Measurements from ENCODE around the gene NUP160. TPM values are rescaled to one million over a fixed set of nuclear protein-coding genes. Genes with fewer than 3 reads are reported as not detected.
"Not testable (repeated sequence)": the region's sequence is repeated elsewhere in the genome, so short reads cannot be mapped to it uniquely, and the experiment has no call there.

NUP160 gene
- total RNA-seq, 4 donors from 2014 or later = 26.3 to 39.8 (median 28.6) TPM

- H3K27me3 ChIP-seq = no peaks in the 10 kb centered on the region
- no peaks in the 10 kb centered on the region for H3K36me3 ChIP-seq
- TF ChIP-seq EP300 (IDR thresholded peaks at IDR 0.05) (no peak), CTCF (IDR thresholded peaks at IDR 0.05) (no peak), POLR2A (IDR thresholded peaks at IDR 0.05) (no peak)
- peaks cover 0 to 10% (median 0%) of the 10 kb centered on the region in 4 donors for H3K9me3 ChIP-seq
- H3K4me1 ChIP-seq = peaks cover 0 to 14% (median 3%) of the 10 kb centered on the region in 4 donors
- WGBS, 2 donors = 88 to 91% methylated on average over 10 of the region's 10 CpGs
- H3K4me3 ChIP-seq = no peak overlapping the region
- DNase-seq (ENCODE audit: low spot score in 2 of 2) = no peak
- no peak overlapping the region for H3K27ac ChIP-seq
Observed at GRCh38 chr11:47879259-47880158, 31.4 kb upstream of the NUP160 start.

- 94 to 95% methylated on average over 10 of the region's 10 CpGs for WGBS, 2 donors
- not testable (repeated sequence) for H3K4me1 ChIP-seq; DNase-seq (ENCODE audit: low spot score in 2 of 2); H3K27me3 ChIP-seq; H3K4me3 ChIP-seq; H3K9me3 ChIP-seq; H3K27ac ChIP-seq; H3K36me3 ChIP-seq
Observed at GRCh38 chr11:47875858-47876257, 27.7 kb upstream of the NUP160 start.

- DNase-seq (ENCODE audit: low spot score in 2 of 2) = no peak
- H3K4me1 ChIP-seq = peaks cover 0 to 32% (median 10%) of the 10 kb centered on the region in 4 donors
- H3K4me3 ChIP-seq = no peak overlapping the region
- no peak for TF ChIP-seq EP300 (IDR thresholded peaks at IDR 0.05)
- no peak for TF ChIP-seq POLR2A (IDR thresholded peaks at IDR 0.05)
- TF ChIP-seq CTCF (IDR thresholded peaks at IDR 0.05) = no peak
- H3K36me3 ChIP-seq = no peaks in the 10 kb centered on the region
- WGBS, 2 donors = 52 to 55% methylated on average over 2 of the region's 2 CpGs
- H3K27me3 ChIP-seq = no peaks in the 10 kb centered on the region
- peak overlapping the region in 3 of 4 donors; percentile 11 to 72 (median 67) for H3K27ac ChIP-seq
- H3K9me3 ChIP-seq = peaks cover 0 to under 1% (median 0%) of the 10 kb centered on the region in 4 donors
Observed at GRCh38 chr11:47870404-47870803, 22.3 kb upstream of the NUP160 start.

- DNase-seq (ENCODE audit: low spot score in 2 of 2) = no peak
- Histone ChIP-seq H3K4me3 (no peak overlapping the region), H3K4me1 (peaks cover 0 to 39% (median 14%) of the 10 kb centered on the region in 4 donors), H3K36me3 (no peaks in the 10 kb centered on the region), H3K9me3 (no peaks in the 10 kb centered on the region), H3K27ac (peak overlapping the region in 3 of 4 donors; percentile 11 to 72 (median 67)), H3K27me3 (no peaks in the 10 kb centered on the region)
- 32 to 42% methylated on average over 2 of the region's 2 CpGs for WGBS, 2 donors
- TF ChIP-seq EP300 (IDR thresholded peaks at IDR 0.05) (peak in 1 of 2 donors; percentile 12), POLR2A (IDR thresholded peaks at IDR 0.05) (no peak)
Observed at GRCh38 chr11:47869544-47870393, 21.6 kb upstream of the NUP160 start.

GRCh38 chr11:47867823-47868222 lies 19.7 kb upstream of the NUP160 start:
- no peak for DNase-seq (ENCODE audit: low spot score in 2 of 2)
- no peaks in the 10 kb centered on the region for H3K27me3 ChIP-seq
- H3K36me3 ChIP-seq = no peaks in the 10 kb centered on the region
- H3K4me3 ChIP-seq = no peak overlapping the region
- H3K9me3 ChIP-seq = no peaks in the 10 kb centered on the region
- 70 to 80% methylated on average over 3 of the region's 3 CpGs for WGBS, 2 donors
- peaks cover 0 to 58% (median 24%) of the 10 kb centered on the region in 4 donors for H3K4me1 ChIP-seq
- TF ChIP-seq EP300 (IDR thresholded peaks at IDR 0.05) (no peak), CTCF (IDR thresholded peaks at IDR 0.05) (no peak), POLR2A (IDR thresholded peaks at IDR 0.05) (no peak)
- no peak overlapping the region for H3K27ac ChIP-seq

- WGBS, 2 donors = 63 to 68% methylated on average over 6 of the region's 6 CpGs
- DNase-seq (ENCODE audit: low spot score in 2 of 2) = not testable (repeated sequence)
Observed at GRCh38 chr11:47866892-47867291, 18.7 kb upstream of the NUP160 start.

More at GRCh38 chr11:47866892-47867291, 18.7 kb upstream of the NUP160 start:
- H3K27me3 ChIP-seq, H3K4me3 ChIP-seq, H3K36me3 ChIP-seq, H3K9me3 ChIP-seq, H3K27ac ChIP-seq: not testable (repeated sequence)
- H3K4me1 ChIP-seq = peaks cover 0 to 65% (median 27%) of the 10 kb centered on the region in 4 donors
